ENCODE measurements around the gene CCDC63.
A peak's percentile ranks its signal among the peaks of the same experiment; 100 is the strongest.
"Not testable (repeated sequence)": the region's sequence is repeated elsewhere in the genome, so short reads cannot be mapped to it uniquely, and the experiment has no call there.

Gene CCDC63

DNA sequence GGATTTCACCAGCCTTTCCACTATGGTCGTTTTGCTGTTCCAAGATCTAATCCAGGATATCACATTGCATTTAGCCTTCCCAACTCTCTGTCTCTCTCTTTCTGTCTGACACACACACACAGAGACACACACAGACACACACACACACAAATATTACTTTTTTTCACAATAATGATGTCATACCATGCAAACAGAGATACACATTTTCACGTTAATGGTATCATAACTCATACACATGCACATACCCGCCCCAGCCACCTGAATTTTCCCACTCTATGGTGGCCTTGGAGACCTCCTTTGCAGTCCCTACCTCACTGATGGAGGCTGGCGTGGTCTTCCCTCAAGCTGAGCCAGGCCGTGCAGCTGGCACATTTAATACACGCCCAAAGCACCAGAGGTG lies 80.8 kb downstream of the CCDC63 start:
- DNase-seq = no peak

GRCh38 chr12:110928700-110929099 lies 81.9 kb downstream of the CCDC63 start:
- DNase-seq = no peak

DNA sequence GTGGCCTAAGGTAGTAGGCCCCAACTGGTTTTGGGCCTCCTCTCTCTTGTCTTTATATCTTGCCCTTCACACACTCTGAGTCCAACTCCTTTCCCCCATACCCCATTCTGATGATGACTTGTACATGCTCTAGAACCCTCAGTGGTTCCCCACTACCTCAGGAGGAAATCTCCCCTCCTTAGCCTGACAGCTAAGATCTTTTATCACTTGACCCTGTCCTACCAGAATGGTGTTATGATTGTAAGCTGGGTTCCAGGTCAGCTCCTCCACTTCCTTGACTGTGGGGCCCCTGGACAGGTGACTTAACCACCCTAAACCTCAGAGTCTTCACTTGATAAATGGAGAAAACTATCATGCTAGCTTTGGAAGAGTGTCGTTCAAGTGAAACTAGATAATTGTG lies 83.0 kb downstream of the CCDC63 start:
- DNase-seq = no peak

DNA sequence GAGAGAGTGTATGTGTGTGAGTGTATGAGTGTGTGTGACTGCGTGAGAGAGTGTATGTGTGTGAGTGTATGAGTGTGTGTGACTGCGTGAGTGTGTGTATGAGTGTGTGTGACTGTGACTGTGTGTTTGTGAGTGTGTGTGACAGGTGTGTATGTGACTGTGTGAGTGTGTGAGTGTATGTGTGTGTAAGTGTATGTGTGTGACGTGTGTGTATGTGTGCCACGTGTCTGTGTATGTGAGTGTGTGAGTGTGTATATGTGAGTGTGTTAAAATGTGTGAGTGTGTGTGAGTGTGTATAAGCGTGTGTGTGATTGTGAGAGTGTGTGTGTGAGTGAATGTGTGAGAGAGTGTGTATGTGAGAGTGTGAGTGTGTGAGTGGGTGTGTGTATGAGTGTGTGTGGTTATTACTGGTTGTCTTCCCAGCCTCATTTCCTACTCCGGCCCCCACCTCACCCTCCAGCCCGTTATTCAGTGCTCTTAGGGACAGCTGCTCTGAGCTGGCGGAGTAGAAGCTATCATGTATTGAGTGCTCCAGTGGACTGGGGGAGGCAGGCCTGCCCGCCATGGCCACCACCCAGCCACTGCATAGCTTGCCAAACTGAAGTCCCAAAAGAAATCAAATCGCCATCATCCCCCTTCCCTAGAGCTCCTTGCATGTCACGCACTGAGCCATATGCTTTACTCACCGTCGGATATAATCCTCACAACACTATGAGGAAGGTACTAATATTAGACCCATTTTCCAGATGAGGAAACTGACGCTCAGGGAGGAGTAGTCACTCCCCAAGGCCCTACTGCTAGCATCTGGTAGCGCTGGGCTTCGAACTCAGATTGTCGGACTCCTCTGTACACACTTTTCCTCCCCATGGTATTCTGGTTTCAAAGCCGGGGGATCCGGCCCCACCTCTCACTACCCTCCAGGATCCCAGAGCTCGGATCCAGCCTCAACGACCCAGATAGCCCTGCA lies 83.8 kb downstream of the CCDC63 start:
- no peak for DNase-seq

GRCh38 chr12:110931315-110931728 lies 84.5 kb downstream of the CCDC63 start:
- DNase-seq = no peak

DNA sequence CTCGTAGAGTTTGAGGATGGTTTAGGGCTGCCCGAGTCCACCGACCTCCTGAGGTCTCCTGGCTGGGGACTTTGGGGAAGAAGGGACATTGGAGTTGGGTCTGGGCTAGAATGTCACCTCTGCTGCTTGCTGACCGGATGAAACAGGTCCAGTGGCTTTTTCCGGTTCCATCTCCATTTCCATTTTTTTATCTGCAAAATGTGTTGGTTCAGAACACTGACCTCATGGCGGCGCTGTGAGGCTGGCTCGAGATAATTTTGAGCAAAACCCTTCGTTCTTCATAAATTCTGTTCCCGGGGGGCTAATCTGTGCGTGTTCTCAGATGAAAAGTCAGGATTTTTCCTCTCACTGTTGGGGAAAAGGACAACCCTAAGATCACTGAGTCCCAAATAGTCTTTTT lies 85.3 kb downstream of the CCDC63 start:
- no peak for DNase-seq

- no peak for DNase-seq
Measured at GRCh38 chr12:110933326-110933974, 86.7 kb downstream of the CCDC63 start.

GRCh38 chr12:110934093-110934852 lies 87.5 kb downstream of the CCDC63 start:
- no peak for DNase-seq

DNA sequence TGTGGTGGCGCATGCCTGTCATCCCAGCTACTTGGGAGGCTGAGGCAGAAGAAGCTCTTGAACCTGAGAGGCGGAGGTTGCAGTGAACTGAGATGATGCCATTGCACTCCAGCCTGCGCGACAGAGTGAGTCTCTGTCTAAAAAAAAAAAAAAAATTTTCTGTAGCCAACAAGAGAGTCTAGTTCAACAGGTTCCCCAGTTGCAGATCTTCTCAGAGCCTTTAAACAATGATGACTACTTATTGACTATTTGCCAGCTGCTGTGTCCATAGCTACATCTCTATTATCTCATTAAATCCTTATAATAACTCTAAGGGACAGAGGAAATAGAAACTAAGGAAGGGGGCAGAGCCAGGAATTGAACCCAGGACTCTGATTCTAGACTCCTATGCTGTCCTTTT lies 88.8 kb downstream of the CCDC63 start:
- DNase-seq = no peak

- no peak for DNase-seq
Measured at GRCh38 chr12:110936367-110937103, 89.7 kb downstream of the CCDC63 start.

DNA sequence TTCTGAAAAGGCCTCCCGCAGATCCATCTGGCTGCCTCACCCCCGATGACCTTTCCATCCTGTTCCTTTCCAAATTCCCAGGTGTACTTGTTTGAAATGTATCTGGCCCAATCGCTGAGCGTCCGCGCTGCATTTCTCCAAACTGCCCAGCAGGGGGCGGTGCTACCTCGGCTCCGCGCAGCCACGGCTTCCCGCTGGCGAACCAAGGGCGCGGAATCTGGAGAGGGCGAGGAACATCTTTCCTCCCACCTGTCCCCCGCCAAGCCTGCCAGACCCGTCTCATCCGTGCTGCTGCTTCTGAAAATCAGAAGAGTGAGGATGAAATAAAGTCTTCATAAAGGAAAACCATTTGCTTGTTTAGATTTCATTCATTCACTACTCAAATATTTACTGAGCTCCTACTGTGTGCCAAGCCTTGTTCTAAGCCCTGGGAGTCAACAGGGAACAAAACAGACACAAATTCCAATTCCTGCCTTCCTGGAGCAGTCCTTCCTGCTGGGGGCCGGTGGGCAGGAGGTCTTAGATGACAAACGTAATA lies 90.4 kb downstream of the CCDC63 start:
- peak; percentile 21 to 73 for DNase-seq

GRCh38 chr12:110940296-110940695 lies 93.5 kb downstream of the CCDC63 start:
- DNase-seq = no peak

DNA sequence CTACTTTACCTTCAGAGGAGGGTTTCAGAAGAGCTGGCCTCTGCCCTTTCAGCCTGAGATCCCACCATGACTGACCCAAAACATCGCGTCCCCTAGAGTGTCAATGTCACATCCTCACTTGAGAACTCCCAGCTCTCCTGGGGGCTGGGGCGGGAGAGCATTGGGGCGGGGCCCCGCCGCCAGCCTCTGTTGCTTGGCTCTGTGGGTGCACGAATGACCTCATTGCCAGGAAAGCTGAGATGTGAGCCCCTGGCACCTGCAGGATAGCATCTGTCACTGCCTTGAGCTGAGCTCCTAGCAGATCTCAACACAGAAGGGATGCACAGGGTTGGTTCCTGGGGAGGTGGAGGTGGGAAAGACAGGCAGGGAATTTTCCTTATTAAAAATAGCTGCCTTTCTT lies 94.1 kb downstream of the CCDC63 start:
- DNase-seq = no peak

DNA sequence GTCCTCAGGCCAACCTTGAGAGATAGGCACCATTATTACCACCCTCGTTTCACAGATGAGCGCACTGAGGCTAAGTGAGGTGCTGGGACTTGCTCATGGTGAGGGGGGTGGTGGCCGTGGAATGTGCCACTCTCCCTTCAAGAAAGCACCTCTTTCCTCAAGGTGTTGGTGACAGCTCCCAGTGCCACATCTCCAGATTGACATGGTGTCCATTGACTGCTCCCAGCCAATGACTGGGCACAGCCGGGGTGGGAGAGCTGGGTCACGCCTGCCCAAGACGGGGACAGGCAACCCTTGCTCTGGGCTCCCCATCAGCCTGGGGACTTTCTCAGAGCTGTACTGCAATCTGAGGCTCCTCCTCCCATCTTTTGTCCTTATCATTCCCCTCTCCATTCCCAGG lies 94.6 kb downstream of the CCDC63 start:
- DNase-seq = no peak

- no peak for DNase-seq
Measured at GRCh38 chr12:110943373-110943772, 96.6 kb downstream of the CCDC63 start.

DNA sequence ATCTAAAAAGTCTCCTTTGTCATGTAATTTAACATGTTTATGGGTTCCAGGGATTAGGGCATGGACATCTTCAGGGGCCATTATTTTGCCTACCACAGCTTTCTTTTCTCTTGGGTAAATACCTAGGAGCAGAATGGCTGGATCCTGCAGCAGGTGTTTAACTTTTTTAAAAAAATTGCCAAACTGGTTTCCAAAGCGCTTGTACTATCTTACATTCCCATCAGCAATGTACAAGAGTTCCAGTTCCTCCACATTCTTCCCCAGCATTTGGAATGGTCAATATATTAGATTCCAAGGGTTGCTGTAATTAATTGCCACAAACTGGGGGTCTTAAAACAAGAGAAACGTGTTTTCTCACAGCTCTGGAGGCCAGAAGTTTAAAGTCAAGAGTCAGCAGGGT lies 101.3 kb downstream of the CCDC63 start:
- no peak for DNase-seq

GRCh38 chr12:110950466-110950865 lies 103.7 kb downstream of the CCDC63 start:
- not testable (repeated sequence) for DNase-seq

DNA sequence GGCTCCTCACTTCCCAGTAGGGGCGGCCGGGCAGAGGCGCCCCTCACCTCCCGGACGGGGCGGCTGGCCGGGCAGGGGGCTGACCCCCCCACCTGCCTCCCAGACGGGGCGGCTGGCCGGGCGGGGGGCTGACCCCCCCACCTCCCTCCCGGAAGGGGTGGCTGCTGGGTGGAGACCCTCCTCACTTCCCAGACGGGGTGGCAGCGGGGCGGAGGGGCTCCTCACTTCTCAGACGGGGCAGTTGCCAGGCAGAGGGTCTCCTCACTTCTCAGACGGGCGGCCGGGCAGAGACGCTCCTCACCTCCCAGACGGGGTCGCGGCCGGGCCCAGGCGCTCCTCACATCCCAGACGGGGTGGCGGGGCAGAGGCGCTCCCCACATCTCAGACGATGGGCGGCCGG lies 104.1 kb downstream of the CCDC63 start:
- DNase-seq = not testable (repeated sequence)
